DLD1 (cell line): Measurements from ENCODE around the gene NES.

Experiments used
- in situ Hi-C: cut with HindIII; loops from 2 replicates; pipeline ENCODE4 v1.10.0; 2017; ENCODE audit warnings: low sequenced_read_pairs

Gene NES

DNA sequence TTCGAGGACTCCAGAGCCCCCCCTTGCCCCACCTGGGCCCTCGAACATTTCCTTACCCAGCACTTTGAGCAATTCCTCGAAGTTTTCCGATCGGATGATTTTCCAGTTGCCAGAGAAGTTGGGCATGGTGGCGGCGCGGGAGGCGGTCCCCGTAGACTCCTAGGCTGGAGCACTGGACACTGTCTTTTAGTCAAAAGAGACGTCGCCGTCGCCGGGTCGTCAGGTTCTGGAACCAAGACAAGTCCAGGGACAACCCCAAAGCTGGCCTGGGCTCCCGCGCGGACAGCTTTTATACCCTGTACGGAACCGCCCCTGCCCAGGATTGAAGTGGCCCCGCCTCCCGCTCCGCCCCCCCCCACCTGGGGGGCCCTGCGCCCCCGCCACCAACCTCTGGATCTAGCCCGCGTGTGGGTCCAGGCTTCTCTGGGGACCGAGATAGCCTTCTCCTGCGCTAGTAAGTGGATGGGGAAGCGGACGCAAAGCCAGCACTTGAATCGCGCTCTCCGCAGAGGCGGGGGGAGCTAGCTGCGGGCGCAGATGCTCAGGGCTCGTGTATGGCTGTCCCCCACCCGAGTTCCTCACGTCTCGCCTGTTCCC, 28.2 kb upstream of the NES start, which contains the start of gene CRABP2:
CRABP2 (minus strand) TSS at position 263 of the 597 bp plus-strand sequence; CDS start at position 126, 137 bp downstream.
- in situ Hi-C loops: no loop called here

DNA sequence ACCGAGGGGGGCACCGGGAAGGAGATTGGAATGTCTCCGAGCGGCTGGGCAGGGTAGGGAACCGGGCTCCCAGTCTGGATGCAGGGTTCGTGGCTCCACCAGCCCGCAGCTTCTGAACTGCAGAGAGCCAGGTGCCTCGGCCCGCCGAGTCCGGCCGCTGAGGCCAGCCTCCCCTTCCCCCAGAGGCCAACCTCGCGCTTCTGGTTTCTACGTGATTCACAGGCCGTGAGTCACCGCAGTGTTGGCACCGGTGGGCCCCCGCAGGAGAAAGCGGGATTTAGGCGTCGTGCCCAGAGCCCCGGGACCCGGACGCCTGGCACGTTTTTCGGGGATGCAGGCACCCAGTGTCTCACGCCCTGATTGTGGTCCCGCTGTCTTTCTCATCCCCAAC, 27.7 kb upstream of the NES start:
- in situ Hi-C loops: no loop called here

DNA sequence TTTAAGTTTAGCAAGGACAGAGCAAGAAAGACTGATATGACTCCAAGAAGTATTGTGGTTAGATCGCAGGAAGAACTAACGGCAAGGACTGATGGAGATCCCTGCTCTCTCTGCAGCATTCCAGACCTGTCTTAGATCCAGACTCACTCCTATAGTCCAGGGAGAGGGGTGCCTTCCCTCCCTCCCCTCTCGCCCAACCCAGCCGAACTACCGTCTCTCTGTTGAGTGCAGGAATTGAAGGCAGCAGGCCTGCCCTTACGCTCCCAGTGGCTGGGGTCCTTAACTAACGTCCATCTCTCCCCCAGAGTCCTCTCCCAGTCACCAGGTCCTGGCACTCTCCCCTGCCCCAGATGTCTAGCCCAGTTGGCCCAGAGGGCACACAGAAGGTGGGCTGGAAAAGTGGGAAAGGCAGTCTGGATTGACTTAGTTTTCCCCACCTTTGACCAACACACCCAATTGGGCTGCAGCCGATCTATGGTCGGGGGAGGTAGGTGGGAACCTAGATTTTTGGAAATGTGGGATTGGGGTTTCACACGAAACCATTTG, 27.0 kb upstream of the NES start:
- in situ Hi-C loops: no loop called here

DNA sequence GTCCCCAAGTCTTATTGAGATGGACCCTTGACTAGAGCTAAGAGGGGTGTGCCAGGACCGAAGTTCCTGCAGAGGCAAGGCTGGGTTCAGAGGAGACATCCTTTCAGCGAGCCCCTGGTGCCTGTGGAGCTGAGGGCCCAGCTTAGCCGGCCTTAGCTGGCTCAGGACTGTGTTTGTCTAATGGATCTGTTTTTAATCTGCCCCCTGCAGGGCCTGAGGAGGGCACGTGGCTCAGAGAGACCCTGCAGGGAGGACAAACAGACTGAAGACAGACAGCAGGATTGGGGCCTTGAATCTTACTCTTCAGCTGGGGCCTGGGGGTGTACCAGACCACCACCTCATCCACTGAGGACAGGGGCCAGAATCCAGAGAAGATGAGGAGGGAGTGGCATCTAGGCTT, 26.5 kb upstream of the NES start:
- in situ Hi-C loops: no loop called here

DNA sequence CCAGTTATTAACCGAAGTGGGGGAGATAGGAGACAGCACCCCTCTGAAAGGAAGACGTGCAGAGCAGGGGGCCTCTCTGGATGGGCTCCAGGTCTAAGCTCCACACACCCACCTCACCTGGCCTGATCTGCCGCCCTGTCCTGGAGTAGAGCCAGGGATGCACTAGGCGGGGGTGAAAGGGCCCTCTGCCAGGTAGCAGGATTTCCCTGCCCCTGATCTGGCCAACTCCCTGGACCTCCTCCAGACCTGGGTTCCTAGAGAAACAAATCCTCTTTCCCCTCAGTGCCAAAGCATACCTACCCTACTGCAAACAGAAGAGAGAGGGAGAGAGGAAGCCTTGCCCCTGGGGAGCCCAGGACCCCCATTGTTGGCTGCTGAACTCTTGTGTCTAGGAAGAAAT, 26.1 kb upstream of the NES start:
- in situ Hi-C loops: no loop called here

DNA sequence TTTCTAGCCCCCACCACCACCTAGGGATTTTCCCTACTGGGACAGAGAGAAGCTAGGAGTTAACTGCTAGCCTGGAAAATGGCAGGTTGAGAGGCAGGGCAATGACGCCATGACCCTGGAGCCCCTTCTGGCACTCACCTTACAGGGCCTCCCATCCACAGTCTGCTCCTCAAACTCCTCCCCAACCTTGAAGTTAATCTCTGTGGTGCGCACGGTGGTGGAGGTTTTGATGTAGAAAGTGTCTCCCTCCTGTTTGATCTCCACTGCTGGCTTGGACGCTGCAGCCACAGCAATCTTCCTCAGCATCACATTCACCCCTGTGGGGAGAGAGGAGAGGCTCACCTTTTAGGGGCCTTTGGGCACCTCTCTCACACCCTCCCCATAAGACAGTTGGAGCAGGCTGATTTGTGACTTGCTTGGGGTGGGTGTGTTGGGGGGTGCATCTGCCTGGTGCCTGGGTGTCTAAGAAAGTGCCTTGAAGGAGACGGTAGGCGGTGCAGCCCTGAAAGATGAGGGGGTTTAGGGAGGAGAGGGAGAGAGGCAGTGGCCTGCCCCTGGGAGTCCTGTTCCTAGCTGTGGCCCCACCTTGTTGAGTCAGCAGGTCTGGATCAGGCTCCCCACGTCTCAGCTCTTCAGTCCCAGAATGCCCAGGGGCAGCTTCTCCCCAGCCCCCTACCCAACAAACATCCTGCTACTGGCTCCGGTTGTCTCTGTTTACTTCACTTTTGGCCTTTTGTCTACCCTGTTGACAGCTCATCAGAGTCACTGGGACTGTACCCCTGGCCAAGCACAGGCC, 23.7 kb upstream of the NES start:
- in situ Hi-C loops: no loop called here

DNA sequence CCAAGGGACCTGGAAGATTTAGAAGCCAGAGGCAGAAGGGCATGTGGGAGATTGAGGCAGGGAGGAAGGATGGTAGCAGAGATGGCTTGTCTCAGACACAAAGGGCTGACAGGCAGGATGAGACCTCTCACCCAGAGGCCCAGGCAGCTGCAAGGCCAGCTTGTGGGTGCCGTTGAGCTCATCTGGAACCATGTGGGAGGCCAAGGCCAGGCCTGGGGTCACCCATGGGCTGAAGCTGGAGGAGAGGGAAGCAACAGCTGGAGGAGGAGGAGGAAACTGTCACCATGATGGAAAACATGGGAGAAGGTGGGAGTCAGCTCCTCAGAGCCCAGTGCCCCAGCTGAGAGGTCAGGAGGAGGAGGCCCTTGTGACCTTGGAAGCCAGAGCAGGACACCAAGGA, 21.8 kb upstream of the NES start:
- in situ Hi-C loops: no loop called here

DNA sequence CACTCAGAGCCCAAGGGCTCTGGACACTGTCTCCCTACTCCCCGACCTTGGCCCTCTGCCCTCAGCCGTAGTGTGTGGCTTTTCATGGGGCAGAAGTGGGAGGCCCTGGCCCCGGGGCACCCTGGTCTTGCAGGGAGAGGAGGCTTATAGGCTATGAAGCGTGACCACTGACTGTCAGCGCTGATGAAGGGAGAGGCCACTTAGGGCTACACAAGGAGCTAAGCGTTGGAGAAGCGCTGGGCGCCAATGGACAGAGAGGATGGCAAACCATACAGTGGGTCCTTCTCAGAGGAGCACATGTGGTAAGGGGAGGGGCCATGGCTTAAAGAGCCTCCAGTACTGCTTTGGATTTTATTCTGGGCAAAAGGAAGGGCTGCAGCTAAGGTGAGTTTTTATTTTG, 20.3 kb upstream of the NES start:
- in situ Hi-C loops: no loop called here

DNA sequence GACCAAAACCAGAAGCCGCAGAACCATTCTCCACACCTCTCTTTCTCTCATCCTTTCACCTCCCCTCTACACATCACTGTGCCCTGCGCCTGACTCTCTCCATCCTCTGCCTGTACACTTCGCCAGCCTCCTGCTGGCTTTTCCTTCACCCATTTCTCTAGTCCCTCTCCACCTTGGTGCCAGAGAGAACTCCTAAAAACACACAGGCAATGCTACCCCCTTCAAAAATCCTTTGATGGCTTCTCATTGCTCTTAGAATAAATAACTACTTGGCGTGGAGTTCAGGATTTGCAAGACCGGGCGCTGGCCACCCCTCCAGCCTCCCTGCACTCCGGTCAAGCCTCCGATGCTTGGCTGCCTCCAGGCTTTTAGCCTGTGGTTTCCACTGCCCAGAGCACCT, 19.5 kb upstream of the NES start:
- in situ Hi-C loops: no loop called here

DNA sequence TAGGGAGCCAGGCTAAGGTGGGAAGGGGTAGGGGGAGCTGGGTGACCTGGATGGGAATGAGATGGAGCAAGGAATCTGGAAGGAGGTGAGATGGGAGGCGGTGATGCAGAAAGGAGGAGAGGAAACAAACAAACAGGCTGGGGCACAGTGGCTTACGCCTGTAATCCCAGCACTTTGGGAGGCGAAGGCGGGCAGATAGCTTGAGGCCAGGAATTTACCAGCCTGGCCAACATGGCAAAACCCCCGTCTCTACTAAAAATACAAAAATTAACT, 17.4 kb upstream of the NES start:
- in situ Hi-C loops: no loop called here

DNA sequence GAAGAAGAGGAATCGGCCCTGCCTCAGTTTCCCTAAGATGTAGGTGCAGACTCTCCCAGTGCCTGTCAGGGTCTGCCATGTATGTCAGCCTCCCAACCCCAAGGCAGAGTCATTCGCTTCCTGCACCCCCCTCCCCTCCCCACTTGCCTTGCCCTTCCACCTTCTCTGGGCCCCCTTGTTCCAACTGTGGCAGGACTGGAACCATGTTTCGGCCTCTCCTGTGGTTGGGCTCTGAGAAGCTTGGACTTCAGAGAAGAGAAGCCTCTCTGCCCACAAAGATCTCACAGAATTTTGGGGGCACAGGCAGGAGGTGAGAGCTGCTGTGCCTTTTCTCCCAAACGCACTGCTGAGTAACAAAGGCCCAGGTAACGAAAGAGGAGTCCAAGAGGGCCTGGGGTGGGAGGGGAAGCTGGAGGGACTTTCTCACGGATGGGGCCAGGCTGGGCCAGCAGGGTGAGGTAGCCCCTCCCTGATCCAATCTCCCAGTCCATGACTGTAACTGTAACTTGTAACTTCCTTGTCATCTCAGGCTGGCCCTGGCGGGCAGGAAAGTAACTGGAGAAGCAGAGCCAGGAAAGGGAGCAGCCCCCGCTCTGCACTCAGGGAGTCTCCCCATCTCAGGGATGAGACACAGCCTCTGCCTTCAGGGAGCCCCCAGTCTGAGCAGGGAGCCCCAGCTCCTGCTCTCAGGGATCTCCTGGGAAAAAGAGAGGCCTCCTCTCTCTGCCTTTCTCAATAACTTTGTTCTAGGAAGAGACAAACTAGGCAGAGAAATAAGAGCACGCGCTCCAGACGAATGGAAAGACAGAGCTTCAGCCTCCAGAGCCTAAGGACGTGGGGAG, 16.9 kb upstream of the NES start:
- in situ Hi-C loops: no loop called here

DNA sequence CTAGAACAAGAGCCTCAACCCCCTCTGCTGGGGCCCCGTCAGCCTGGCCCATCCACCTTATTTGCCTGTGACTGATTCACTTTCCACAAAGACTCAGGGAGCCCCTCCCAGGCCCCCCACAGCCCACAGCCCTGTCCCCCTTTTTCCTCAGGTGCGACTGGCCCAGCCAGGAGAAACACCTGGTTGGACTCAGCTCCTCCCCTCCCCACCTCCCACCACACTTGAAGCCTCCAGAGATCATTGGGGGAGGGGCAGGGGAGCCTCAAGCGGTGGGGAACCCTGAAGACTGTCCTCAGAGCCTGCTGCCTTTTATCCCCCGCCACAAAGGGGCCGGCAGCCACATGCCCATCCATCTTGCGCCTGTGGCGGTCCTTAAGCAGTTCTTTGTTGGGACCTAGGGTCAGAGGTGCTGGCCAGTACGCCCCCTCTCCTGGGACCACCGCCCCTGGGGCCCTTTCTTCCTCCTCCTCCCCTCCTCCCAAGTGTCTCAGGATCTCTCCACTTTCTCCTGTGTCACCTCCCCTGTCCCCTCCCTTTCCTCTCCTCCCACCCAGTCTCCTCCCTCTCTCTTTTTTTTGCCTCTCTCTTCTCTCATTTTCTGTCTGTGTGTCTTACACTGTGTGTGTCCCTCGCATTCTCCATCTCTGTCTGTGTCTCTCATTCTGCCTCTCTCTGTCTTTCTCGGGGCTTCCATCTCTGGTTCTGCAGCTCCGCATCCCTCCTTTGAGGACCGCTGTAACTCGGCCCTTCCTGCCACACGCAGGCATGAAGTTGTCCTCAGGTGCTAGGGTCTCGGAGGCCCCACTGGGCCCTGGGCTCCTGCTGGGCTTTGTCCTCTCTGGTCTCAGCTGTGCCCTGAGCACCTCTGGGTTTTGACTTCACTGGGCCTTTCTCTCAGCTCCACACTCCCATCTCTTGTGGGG, 16.0 kb upstream of the NES start:
- in situ Hi-C loops: no loop called here

DNA sequence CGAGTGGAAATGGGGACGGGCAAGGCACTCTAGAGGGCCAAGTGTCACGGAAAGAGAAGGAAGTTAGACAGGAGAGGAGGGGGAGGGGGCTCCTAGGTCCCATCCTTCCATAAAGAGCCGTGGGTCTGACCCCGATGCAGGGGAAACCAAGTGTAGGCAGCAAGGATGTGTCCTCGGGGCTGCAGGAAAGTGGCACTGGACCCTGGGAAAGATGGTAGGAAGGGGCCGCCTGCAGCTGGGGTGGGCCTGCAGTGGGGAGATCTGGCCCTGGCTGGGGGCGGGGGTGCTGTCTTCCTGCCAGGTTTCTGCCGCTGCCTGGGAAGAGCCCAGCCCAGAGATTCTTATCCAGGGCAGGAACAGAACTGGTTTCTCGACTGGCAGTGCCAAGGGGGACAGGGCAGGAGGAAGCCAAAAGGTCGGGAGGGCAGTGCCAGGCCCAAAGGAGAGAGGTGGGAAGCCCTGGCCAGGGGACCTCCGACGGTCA, 15.3 kb upstream of the NES start:
- in situ Hi-C loops: no loop called here

DNA sequence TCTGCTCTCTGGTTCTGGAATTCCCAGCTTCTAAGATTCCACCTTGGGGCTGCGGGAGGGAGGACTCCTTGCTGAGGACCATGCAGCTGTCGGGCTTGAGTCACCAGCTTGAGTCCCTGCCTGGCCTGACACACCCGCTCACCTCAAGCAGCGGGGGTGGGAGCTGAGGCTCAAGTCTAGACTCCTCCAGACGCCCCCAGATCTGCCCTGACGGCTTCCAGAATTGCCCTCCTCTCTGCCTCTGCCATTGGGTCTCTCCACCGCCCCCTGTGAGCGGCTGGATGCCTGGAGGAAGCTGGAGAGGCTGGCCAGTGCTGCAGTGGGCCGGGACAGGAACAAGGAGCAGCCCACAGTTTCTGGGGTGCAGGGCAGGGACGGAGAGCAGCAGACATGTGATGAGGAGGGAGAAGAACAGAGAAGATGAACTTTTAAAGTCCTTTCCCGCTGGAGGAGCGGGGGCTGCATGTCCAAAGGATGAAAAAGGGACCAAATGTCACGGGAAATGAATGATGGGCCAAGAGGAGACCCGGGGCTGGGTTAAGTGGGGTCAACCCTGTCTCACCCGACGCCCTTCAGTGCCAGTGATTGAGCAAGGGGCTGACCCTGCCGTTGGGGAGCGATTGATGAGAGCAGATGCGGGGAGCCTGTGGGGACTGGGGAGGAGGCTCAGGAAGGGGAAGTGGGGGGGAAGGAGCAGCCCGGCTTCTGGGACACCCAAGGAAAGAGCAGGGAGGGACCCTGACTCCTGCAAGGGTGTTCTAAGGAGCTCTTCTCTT, 14.6 kb upstream of the NES start:
- in situ Hi-C loops: no loop called here

DNA sequence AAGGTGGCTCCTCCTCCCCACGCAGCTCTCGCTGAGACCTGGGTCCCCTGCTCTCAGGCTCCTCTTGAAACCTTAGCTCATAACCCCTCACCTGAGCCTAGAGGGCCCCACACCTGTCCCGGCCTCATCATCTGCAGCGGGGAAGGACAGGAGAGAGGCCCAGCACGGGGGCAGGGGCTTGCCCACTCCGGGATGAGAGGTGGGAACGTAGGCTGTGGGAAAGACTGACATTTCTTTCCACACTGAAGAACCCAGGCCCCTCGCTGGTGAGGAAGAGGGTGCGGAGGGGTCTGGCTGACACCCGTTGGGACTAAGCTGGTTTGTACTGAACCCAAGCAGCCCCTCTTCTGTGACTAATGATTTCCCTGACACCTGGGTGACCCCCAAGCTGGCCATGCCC, 14.0 kb upstream of the NES start:
- in situ Hi-C loops: no loop called here

DNA sequence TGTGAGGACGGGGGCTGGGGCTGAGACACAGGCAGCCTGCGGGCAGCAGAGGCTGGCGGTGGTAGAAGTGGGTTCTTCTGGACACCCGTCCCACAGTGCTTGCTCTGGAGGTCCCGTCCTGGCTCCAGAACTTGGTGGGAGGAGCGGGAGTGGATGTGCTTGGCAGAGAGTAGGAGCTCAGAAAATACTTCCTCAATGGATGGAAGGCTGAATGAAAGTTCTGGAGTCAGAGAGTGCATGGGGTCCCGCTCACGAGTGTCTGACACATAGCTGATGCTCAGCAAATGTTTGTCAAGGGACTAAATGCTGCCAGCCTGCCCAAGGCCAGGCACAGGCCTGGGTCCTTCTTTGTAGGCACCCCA, 13.4 kb upstream of the NES start:
- in situ Hi-C loops: no loop called here

DNA sequence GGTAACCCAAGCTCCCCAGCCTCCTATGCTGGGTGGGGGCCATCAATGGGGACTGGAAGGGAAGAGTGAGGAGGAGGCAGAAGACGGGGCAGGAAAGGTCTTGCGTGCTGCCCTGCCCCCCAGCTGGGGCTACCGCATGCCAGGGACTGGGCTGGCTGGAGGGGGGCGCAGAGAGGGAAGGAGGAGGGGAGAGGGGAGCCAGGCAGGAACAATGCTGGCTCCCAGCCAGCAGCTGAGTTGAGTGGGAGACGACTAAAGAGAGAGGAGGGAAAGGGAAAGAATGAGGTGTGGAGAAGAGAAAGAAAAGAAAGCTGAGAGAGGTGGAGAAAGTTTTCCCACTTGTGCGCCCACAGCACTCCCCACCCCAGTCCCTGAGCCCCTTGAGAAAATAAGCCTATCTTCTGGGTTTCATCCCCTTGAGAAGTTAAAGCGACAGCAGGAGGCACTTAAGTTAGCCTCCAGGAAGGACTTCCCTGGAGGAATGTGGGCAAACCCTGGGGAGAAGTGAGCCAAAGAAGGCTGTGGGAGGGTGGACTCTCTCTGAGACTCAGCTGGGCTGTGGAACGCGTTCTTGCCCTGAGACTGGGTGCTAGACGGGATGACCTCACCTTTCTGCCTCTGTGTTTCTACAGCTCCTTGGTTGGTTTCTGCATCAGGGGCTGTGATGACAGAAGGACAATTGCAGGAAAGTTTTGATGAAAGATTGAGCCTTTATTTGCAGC, 12.9 kb upstream of the NES start:
- in situ Hi-C loops: no loop called here

DNA sequence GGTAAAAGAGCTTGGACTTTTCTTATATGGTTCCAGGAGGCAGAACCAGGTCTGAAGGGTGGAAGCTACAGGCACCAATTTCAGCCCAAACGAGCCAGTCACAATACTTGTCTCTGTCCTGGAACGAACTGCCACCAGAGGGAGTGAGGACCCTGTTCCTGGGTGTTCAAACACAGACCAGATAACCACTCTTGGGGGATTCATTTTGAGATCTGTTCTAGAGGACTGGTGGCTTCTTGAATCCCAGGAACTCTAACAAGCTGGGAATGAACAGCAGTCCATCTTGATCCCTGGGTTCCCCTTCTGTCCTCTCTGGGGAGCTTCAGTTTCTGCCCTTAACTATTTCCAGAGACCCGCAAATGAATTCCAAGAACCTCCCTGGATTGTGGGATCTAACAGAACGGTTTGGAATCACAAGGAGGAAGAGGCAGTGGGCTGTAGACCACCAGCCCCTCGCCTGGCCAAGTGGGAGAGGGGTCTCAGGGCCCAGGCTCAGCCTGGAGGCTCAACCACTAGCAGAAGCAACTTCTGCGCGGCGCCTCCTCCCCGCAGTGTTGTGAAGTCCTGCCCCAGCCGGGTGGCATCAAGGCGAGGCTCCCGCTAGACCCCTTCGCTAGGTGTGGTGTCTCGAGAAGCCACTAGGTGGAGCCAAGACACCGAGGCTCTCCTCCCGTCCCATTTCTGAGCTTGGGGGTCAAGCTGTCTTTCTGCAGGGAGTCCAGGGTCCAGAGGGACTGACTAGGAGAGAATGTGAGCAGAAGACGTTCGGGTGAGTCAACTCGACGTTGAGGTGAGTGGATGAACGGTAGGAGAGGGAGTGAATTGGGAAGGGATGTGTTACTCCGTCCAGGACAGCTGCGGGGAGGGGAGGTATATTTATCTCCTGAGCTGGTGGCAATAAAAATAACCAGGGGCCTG, 12.1 kb upstream of the NES start:
- in situ Hi-C loops: no loop called here
